PC-9 (cell line): ENCODE results near the gene CHDH.

Source experiments
- EZH2 ChIP-seq: fragments of 200-600 bp; sonication (generic); IDR thresholded peaks from 2 replicates; pipeline ENCODE4 v1.8.0; 2017; ENCODE audit warnings: antibody characterized with exemption, low read depth
- TF ChIP-seq, protein P1 (sequence below): fragments of 200-600 bp; sonication (generic); conservative IDR thresholded peaks from 2 replicates; pipeline ENCODE4 v1.6.1; 2017; ENCODE audit warnings: mixed run types, antibody characterized with exemption, mild to moderate bottlenecking, moderate library complexity

DNA sequence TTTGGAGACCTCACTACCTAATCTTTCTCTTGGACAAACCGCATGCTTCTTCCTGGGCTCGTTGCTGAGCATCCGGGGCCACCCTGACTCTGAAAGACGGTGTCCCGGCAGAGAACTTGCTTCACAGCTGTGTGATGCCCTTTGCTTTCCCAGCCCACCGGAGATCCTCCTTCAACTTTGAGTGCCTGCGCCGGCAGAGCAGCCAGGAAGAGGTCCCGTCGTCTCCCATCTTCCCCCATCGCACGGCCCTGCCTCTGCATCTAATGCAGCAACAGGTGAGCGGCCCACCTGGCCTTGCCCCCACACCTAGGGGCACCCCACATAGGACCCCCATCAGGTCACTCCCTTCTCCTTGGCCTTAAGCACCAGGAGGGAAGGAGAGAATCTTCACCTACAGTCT is 37.7 kb downstream of the CHDH start:
- TF ChIP-seq, protein P1, sequence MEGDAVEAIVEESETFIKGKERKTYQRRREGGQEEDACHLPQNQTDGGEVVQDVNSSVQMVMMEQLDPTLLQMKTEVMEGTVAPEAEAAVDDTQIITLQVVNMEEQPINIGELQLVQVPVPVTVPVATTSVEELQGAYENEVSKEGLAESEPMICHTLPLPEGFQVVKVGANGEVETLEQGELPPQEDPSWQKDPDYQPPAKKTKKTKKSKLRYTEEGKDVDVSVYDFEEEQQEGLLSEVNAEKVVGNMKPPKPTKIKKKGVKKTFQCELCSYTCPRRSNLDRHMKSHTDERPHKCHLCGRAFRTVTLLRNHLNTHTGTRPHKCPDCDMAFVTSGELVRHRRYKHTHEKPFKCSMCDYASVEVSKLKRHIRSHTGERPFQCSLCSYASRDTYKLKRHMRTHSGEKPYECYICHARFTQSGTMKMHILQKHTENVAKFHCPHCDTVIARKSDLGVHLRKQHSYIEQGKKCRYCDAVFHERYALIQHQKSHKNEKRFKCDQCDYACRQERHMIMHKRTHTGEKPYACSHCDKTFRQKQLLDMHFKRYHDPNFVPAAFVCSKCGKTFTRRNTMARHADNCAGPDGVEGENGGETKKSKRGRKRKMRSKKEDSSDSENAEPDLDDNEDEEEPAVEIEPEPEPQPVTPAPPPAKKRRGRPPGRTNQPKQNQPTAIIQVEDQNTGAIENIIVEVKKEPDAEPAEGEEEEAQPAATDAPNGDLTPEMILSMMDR = no peak
- no peak for TF ChIP-seq EZH2
